ENCODE results near the gene PATL1. TPM values are rescaled to one million over a fixed set of nuclear protein-coding genes. Genes with fewer than 3 reads are reported as not detected.

The PATL1 gene
- total and polyA plus RNA-seq, 2 of the 4 experiments (the other 2 are of a cell fraction): 3.9 to 29.7 TPM

DNA sequence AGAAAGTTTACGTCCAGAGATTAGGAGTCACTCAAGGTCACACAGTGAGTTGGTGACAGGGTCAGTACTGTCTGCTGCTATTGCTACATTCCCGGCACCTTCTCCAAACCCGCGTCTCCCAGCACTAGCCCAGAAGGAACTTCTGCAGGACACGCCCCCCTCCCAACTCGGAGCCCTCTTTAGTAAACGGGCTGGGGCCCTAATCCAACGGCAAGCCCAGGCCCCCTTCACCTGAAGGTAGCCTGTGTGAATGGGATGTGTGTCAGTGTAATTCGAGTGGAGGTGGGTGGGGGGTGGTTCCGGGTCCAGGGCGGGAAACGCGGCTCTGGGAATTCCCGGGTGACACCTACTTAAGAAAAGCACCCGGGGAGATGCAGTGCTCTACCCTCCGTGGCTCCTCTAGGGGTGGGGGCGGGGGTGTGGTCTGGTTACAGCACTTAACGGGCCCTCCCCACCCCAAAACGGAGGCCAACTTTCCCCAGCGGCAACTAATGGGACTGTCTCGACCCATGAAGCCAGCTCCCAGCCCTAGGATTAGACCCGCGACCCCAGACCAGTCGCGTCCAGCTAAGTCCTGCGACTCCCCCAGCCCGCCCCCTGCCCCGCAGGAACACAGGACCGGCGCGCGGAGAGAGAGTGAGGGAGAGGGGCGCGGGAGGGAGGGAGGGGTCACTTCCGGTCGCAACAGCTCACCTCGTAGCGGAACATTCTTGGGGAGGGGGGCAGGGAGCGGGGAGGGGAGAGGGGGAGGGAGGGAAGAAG, 468 bp downstream of the PATL1 start:
- Histone ChIP-seq H2AK9ac (replicated peaks; ENCODE audit: low read depth, low read length, poor library complexity) (peak overlapping the region; percentile 78), H3K36me3 (ENCODE audit: control insufficient read depth, insufficient read depth, low read length) (peaks cover 6% of the 10 kb centered on the region), H3K27ac (ENCODE audit: insufficient read depth, low read length) (peak overlapping the region; percentile 88), H4K5ac (ENCODE audit: low read depth, low read length) (no peak overlapping the region), H2BK20ac (ENCODE audit: low read depth, low read length) (no peak overlapping the region), H2AFZ (replicated peaks; ENCODE audit: low read length, poor library complexity) (peak overlapping the region; percentile 92), H3K79me1 (ENCODE audit: low read depth in 1 of 2, low read length in 2 of 2) (peaks cover 16 to 39% of the 10 kb centered on the region in 2 experiments; a peak in 3 of 4 replicates), H2AK5ac (ENCODE audit: low read depth, low read length) (peak overlapping the region; percentile 41), H2BK15ac (ENCODE audit: low read depth, low read length) (no peak overlapping the region), H3K4me1 (ENCODE audit: control insufficient read depth, insufficient read depth, low read length) (peaks cover 3% of the 10 kb centered on the region; the same call in 1 of the 2 replicates), H3K9me3 (ENCODE audit: control insufficient read depth, insufficient read depth, low read length) (no peaks in the 10 kb centered on the region), H4K91ac (ENCODE audit: insufficient read depth, low read depth, low read length) (peak overlapping the region; percentile 6; the same call in 1 of the 2 replicates), H2BK120ac (ENCODE audit: low read depth, low read length) (no peak overlapping the region), H3K56ac (ENCODE audit: extremely low read depth, insufficient read depth, low read length) (peak overlapping the region; percentile 54), H3K23ac (ENCODE audit: low read depth, low read length) (peak overlapping the region; percentile 46; the same call in 1 of the 2 replicates), H4K8ac (ENCODE audit: low read depth in 2 of 2, low read length in 2 of 2) (peak overlapping the region in 1 of 2 experiments; percentile 61; a peak in 2 of 4 replicates), H3K14ac (replicated peaks; ENCODE audit: low read depth, low read length) (peak overlapping the region; percentile 68; the same call in 1 of the 2 replicates), H3K4me3 (ENCODE audit: insufficient read depth, low read depth, low read length) (peak overlapping the region; percentile 97), H3K27me3 (ENCODE audit: control insufficient read depth, insufficient read depth, low read length) (no peaks in the 10 kb centered on the region), H3K4ac (ENCODE audit: low read depth, low read length) (peak overlapping the region; percentile 58), H3K9ac (ENCODE audit: low read depth, low read length) (peak overlapping the region; percentile 84), H3K4me2 (ENCODE audit: low read depth, low read length) (peak overlapping the region; percentile 92), H4K20me1 (ENCODE audit: insufficient read depth, low read length) (peaks cover 9% of the 10 kb centered on the region; the same call in 1 of the 2 replicates), H3K18ac (ENCODE audit: low read depth, low read length) (no peak overlapping the region; the same call in 1 of the 2 replicates), H2BK5ac (ENCODE audit: low read depth, low read length, poor library complexity, severe bottlenecking) (peak overlapping the region; percentile 66), H3K9me1 (ENCODE audit: insufficient read depth, low read length) (no peaks in the 10 kb centered on the region)
- dilution Hi-C loops (cut with HindIII; ENCODE audit: low sequenced_read_pairs, unreplicated experiment) (no loop called here), intact Hi-C loops (cut with micrococcal nuclease) (loop anchor here (2.0 to 5.0 kb wide), 3 partner anchors 86 to 134 kb away; partner anchors contain the start of gene STX3), in situ Hi-C loops (cut with MboI; ENCODE audit: low sequenced_read_pairs) (no loop called here)
- BruUV-seq (replicated peaks): no TSS peak
- ChIA-PET CTCF (interaction anchor here (1.4 kb wide), 1 partner anchor 12 kb away, joined by 7 read pairs; no protein-coding TSS in a partner anchor), POLR2A (ENCODE audit: unreplicated experiment) (interaction anchor here (0.6 kb wide), 1 partner anchor 20 kb away, joined by 3 read pairs; no protein-coding TSS in a partner anchor)
- TF ChIP-seq MXI1 (IDR thresholded peaks at IDR 0.05; ENCODE audit: borderline replicate concordance, low read depth, low read length) (0 out of 2 replicates have a peak, but pooled peaks have one; percentile 21), NFE2L2 (IDR thresholded peaks at IDR 0.05; ENCODE audit: low read depth, low read length) (no peak), CEBPB (IDR thresholded peaks at IDR 0.05; ENCODE audit: low read depth, low read length) (peak; percentile 72)
- DNase-seq (peak; percentile 28), ATAC-seq (ENCODE audit: low read depth) (peak; percentile 13)
- no CpG with 5 or more reads among the region's 39 CpGs for WGBS, 2 experiments (ENCODE audit: extremely low coverage in 2 of 2, insufficient read length in 1 of 2)
